Measurements from ENCODE around the gene OSGIN1. TPM values are rescaled to one million over a fixed set of nuclear protein-coding genes. Genes with fewer than 3 reads are reported as not detected.

Gene OSGIN1
- total RNA-seq, 6 experiments from 2014 or later, result 40.1 to 170 (median 53.9) TPM

- Histone ChIP-seq H3K27ac (no peak overlapping the region), H3K9me3 (no peaks in the 10 kb centered on the region), H3K27me3 (no peaks in the 10 kb centered on the region), H3K36me3 (peaks cover 0 to 80% (median 39%) of the 10 kb centered on the region in 4 donors), H3K4me1 (no peaks in the 10 kb centered on the region), H3K4me3 (no peak overlapping the region)
- no peak for TF ChIP-seq POLR2A (IDR thresholded peaks at IDR 0.05)
- no peak for TF ChIP-seq CTCF (IDR thresholded peaks at IDR 0.05)
- 71% methylated on average over 6 of the region's 15 CpGs for WGBS (ENCODE audit: insufficient coverage, low coverage, low lambda C conversion rate, missing lambda C conversion rate)
- intact Hi-C loops (cut with DNase I), result no loop called here
- peak in 1 of 3 donors; percentile 38 for DNase-seq
- ATAC-seq, result peak in 2 of 4 donors; percentile 19 to 31
Observed at GRCh38 chr16:83913245-83913633, 39.8 kb upstream of the OSGIN1 start.

- DNase-seq (no peak), ATAC-seq (no peak)
- no peak for TF ChIP-seq CTCF (IDR thresholded peaks at IDR 0.05)
- no peak for TF ChIP-seq POLR2A (IDR thresholded peaks at IDR 0.05)
- Histone ChIP-seq H3K27ac (no peak overlapping the region), H3K4me3 (no peak overlapping the region), H3K4me1 (no peaks in the 10 kb centered on the region), H3K36me3 (peaks cover 0 to 73% (median 42%) of the 10 kb centered on the region in 4 donors), H3K9me3 (no peaks in the 10 kb centered on the region), H3K27me3 (no peaks in the 10 kb centered on the region)
- WGBS (ENCODE audit: insufficient coverage, low coverage, low lambda C conversion rate, missing lambda C conversion rate), result 90% methylated on average over 13 of the region's 21 CpGs
- intact Hi-C loops (cut with DNase I), result no loop called here
Observed at GRCh38 chr16:83914091-83914710, 38.8 kb upstream of the OSGIN1 start.

- WGBS (ENCODE audit: insufficient coverage, low coverage, low lambda C conversion rate, missing lambda C conversion rate), result 94% methylated on average over 5 of the region's 22 CpGs
- Histone ChIP-seq H3K36me3 (peaks cover 0 to 68% (median 40%) of the 10 kb centered on the region in 4 donors), H3K4me3 (no peak overlapping the region), H3K27me3 (no peaks in the 10 kb centered on the region), H3K9me3 (no peaks in the 10 kb centered on the region), H3K4me1 (no peaks in the 10 kb centered on the region), H3K27ac (no peak overlapping the region)
- DNase-seq, result peak in 1 of 3 donors; percentile 51
- TF ChIP-seq POLR2A (IDR thresholded peaks at IDR 0.05) (no peak), CTCF (IDR thresholded peaks at IDR 0.05) (no peak)
- intact Hi-C loops (cut with DNase I), result loop anchor here in 1 of 2 donors (5.0 kb wide), 1 partner anchor 147 kb away; no protein-coding TSS in a partner anchor
- ATAC-seq, result no peak
Observed at GRCh38 chr16:83915081-83915480, 38.0 kb upstream of the OSGIN1 start.

GRCh38 chr16:83915491-83915890, 37.5 kb upstream of the OSGIN1 start:
- no peaks in the 10 kb centered on the region for H3K4me1 ChIP-seq
- no peaks in the 10 kb centered on the region for H3K27me3 ChIP-seq
- ATAC-seq (no peak), DNase-seq (peak in 1 of 3 donors; percentile 27)
- 78% methylated on average over 6 of the region's 14 CpGs for WGBS (ENCODE audit: insufficient coverage, low coverage, low lambda C conversion rate, missing lambda C conversion rate)
- H3K9me3 ChIP-seq, result no peaks in the 10 kb centered on the region
- intact Hi-C loops (cut with DNase I), result loop anchor here in 1 of 2 donors (5.0 kb wide), 1 partner anchor 147 kb away; no protein-coding TSS in a partner anchor
- no peak overlapping the region for H3K4me3 ChIP-seq
- no peak overlapping the region for H3K27ac ChIP-seq
- peaks cover 0 to 69% (median 38%) of the 10 kb centered on the region in 4 donors for H3K36me3 ChIP-seq
- TF ChIP-seq CTCF (IDR thresholded peaks at IDR 0.05) (no peak), POLR2A (IDR thresholded peaks at IDR 0.05) (no peak)

Measured in right lobe of liver (tissue), 6 donors.